HG02973 (cell line): ENCODE results near the gene ZNF785.
A peak's percentile ranks its signal among the peaks of the same experiment; 100 is the strongest.
"Not testable (repeated sequence)": the region's sequence is repeated elsewhere in the genome, so short reads cannot be mapped to it uniquely, and the experiment has no call there.

Source experiments
- ATAC-seq: cut with Tn5 transposase; IDR thresholded peaks from one replicate; pipeline ENCODE4 v1.9.1; 2021; ENCODE audit warnings: moderate library complexity; ENCODE audit not compliant: unreplicated experiment

ZNF785 gene

GRCh38 chr16:30602616-30603277, 17.2 kb upstream of the ZNF785 start:
- no peak for ATAC-seq

- ATAC-seq: no peak
Measured at GRCh38 chr16:30601966-30602365, 16.5 kb upstream of the ZNF785 start.

- ATAC-seq: no peak
Measured at GRCh38 chr16:30600929-30601328, 15.4 kb upstream of the ZNF785 start.

GRCh38 chr16:30600215-30600614, 14.7 kb upstream of the ZNF785 start:
- no peak for ATAC-seq

GRCh38 chr16:30592871-30593270, 7.4 kb upstream of the ZNF785 start:
- ATAC-seq: no peak

- not testable (repeated sequence) for ATAC-seq
Measured at GRCh38 chr16:30590869-30591268, 5.4 kb upstream of the ZNF785 start.

- not testable (repeated sequence) for ATAC-seq
Measured at GRCh38 chr16:30589582-30589981, 4.1 kb upstream of the ZNF785 start.

- no peak for ATAC-seq
Measured at GRCh38 chr16:30588651-30589050, 3.2 kb upstream of the ZNF785 start.

GRCh38 chr16:30585022-30585399, 486 bp downstream of the ZNF785 start:
- ATAC-seq: peak; percentile 29

- ATAC-seq: no peak
Measured at GRCh38 chr16:30582611-30583340, 2.7 kb downstream of the ZNF785 start.

GRCh38 chr16:30581457-30581856, 4.0 kb downstream of the ZNF785 start:
- ATAC-seq: no peak

- ATAC-seq: no peak
Measured at GRCh38 chr16:30574678-30575077, 10.8 kb downstream of the ZNF785 start.

- ATAC-seq: peak; percentile 68
Measured at GRCh38 chr16:30571445-30572322, 13.8 kb downstream of the ZNF785 start, which contains the start of gene ZNF688. ZNF688 (minus strand) TSS chr16:30571714; CDS start chr16:30571629, 85 bp downstream.

GRCh38 chr16:30570636-30571444, 14.7 kb downstream of the ZNF785 start:
- peak; percentile 1 for ATAC-seq

- no peak for ATAC-seq
Measured at GRCh38 chr16:30569746-30570635, 15.5 kb downstream of the ZNF785 start.

- no peak for ATAC-seq
Measured at GRCh38 chr16:30569281-30569680, 16.2 kb downstream of the ZNF785 start.

GRCh38 chr16:30567991-30568638, 17.4 kb downstream of the ZNF785 start:
- ATAC-seq: peak; percentile 31

GRCh38 chr16:30567160-30567990, 18.1 kb downstream of the ZNF785 start:
- no peak for ATAC-seq
